ENCODE measurements around the gene LRMDA. TPM values are rescaled to one million over a fixed set of nuclear protein-coding genes. Genes with fewer than 3 reads are reported as not detected.

The LRMDA gene
- polyA plus RNA-seq, 1 donor (not counting 4 experiments of a cell fraction or from before 2014, with no cell fraction given) = not detected

GRCh38 chr10:75887369-75887768, 455.9 kb downstream of the LRMDA start:
- peaks cover 9% of the 10 kb centered on the region for H3K4me1 ChIP-seq (ENCODE audit: control insufficient read depth, extremely low read depth, insufficient read depth, low read length)
- no peak overlapping the region for H3K4me2 ChIP-seq (ENCODE audit: control insufficient read depth, extremely low read depth, insufficient read depth, low read depth, low read length)
- no peaks in the 10 kb centered on the region for H3K36me3 ChIP-seq (ENCODE audit: control insufficient read depth in 2 of 2, extremely low read depth in 1 of 2, insufficient read depth in 2 of 2, low read length in 2 of 2)
- no peak for DNase-seq (ENCODE audit: low read depth, low spot score)
- no peaks in the 10 kb centered on the region for H4K20me1 ChIP-seq (ENCODE audit: control insufficient read depth, extremely low read depth, insufficient read depth, low read length)
- H3K27ac ChIP-seq (ENCODE audit: control insufficient read depth, insufficient read depth, low read length) = no peak overlapping the region
- H3K27me3 ChIP-seq (ENCODE audit: control insufficient read depth, extremely low read depth, insufficient read depth, low read length) = no peaks in the 10 kb centered on the region
- no peak overlapping the region for H3K4me3 ChIP-seq (ENCODE audit: control insufficient read depth in 2 of 3, extremely low read depth in 1 of 3, insufficient read depth in 2 of 3, low read depth in 1 of 3, low read length in 3 of 3)
- no peaks in the 10 kb centered on the region for H3K9me3 ChIP-seq (ENCODE audit: control insufficient read depth, low read depth, low read length)
- TF ChIP-seq EZH2 (IDR thresholded peaks at IDR 0.05; ENCODE audit: low read length) (no peak), CTCF (optimal IDR thresholded peaks at IDR 0.05 in 1 of 3, IDR thresholded peaks at IDR 0.05 in 1 of 3, conservative IDR thresholded peaks at IDR 0.05 in 1 of 3; ENCODE audit: extremely low read depth in 1 of 3, insufficient read depth in 2 of 3, low read length in 3 of 3) (no peak)
- no peaks in the 10 kb centered on the region for H3K79me2 ChIP-seq (ENCODE audit: control insufficient read depth, insufficient read depth, low read length)
- dilution Hi-C loops (cut with MboI; ENCODE audit: extremely low pct_ligation_motif_present, low sequenced_read_pairs) = no loop called here
- no peaks in the 10 kb centered on the region for H3K9me1 ChIP-seq (ENCODE audit: control insufficient read depth, extremely low read depth, insufficient read depth, low read length)
- H3K9ac ChIP-seq (ENCODE audit: control insufficient read depth, extremely low read depth, insufficient read depth, low read length) = no peak overlapping the region
- no peak for FAIRE-seq
- no peak overlapping the region for H2AFZ ChIP-seq (ENCODE audit: control insufficient read depth, low read length)

- no peak overlapping the region for H3K9ac ChIP-seq (ENCODE audit: control insufficient read depth, extremely low read depth, insufficient read depth, low read length)
- no peak for TF ChIP-seq CTCF (optimal IDR thresholded peaks at IDR 0.05 in 1 of 3, IDR thresholded peaks at IDR 0.05 in 1 of 3, conservative IDR thresholded peaks at IDR 0.05 in 1 of 3; ENCODE audit: extremely low read depth in 1 of 3, insufficient read depth in 2 of 3, low read length in 3 of 3)
- no peak for TF ChIP-seq EZH2 (IDR thresholded peaks at IDR 0.05; ENCODE audit: low read length)
- H3K9me1 ChIP-seq (ENCODE audit: control insufficient read depth, extremely low read depth, insufficient read depth, low read length) = no peaks in the 10 kb centered on the region
- H3K9me3 ChIP-seq (ENCODE audit: control insufficient read depth, low read depth, low read length) = no peaks in the 10 kb centered on the region
- no peak overlapping the region for H3K27ac ChIP-seq (ENCODE audit: control insufficient read depth, insufficient read depth, low read length)
- no peaks in the 10 kb centered on the region for H3K36me3 ChIP-seq (ENCODE audit: control insufficient read depth in 2 of 2, extremely low read depth in 1 of 2, insufficient read depth in 2 of 2, low read length in 2 of 2)
- no peak overlapping the region for H3K4me3 ChIP-seq (ENCODE audit: control insufficient read depth in 2 of 3, extremely low read depth in 1 of 3, insufficient read depth in 2 of 3, low read depth in 1 of 3, low read length in 3 of 3)
- no peaks in the 10 kb centered on the region for H3K79me2 ChIP-seq (ENCODE audit: control insufficient read depth, insufficient read depth, low read length)
- H3K4me2 ChIP-seq (ENCODE audit: control insufficient read depth, extremely low read depth, insufficient read depth, low read depth, low read length) = no peak overlapping the region
- DNase-seq (ENCODE audit: low read depth, low spot score) = no peak
- dilution Hi-C loops (cut with MboI; ENCODE audit: extremely low pct_ligation_motif_present, low sequenced_read_pairs) = no loop called here
- no peaks in the 10 kb centered on the region for H3K27me3 ChIP-seq (ENCODE audit: control insufficient read depth, extremely low read depth, insufficient read depth, low read length)
- FAIRE-seq = no peak
- no peak overlapping the region for H2AFZ ChIP-seq (ENCODE audit: control insufficient read depth, low read length)
- H3K4me1 ChIP-seq (ENCODE audit: control insufficient read depth, extremely low read depth, insufficient read depth, low read length) = peaks cover 9% of the 10 kb centered on the region
- no peaks in the 10 kb centered on the region for H4K20me1 ChIP-seq (ENCODE audit: control insufficient read depth, extremely low read depth, insufficient read depth, low read length)
These were observed 456.7 kb downstream of the LRMDA start for GRCh38 chr10:75887992-75888680.

Measured in keratinocyte (primary cell).